GM21526 (cell line): Measurements from ENCODE around the gene OVCA2.
"Not testable (repeated sequence)": the region's sequence is repeated elsewhere in the genome, so short reads cannot be mapped to it uniquely, and the experiment has no call there.

Source experiments
- ATAC-seq: cut with Tn5 transposase; IDR thresholded peaks from one replicate; pipeline ENCODE4 v1.9.1; 2021; ENCODE audit warnings: moderate library complexity; ENCODE audit not compliant: unreplicated experiment, low FRiP score

The OVCA2 gene

GRCh38 chr17:2013220-2013993 is 28.4 kb upstream of the OVCA2 start:
- not testable (repeated sequence) for ATAC-seq

GRCh38 chr17:2013994-2014317 is 27.9 kb upstream of the OVCA2 start:
- no peak for ATAC-seq

GRCh38 chr17:2015314-2015713 is 26.5 kb upstream of the OVCA2 start:
- no peak for ATAC-seq

- no peak for ATAC-seq
Observed at GRCh38 chr17:2016494-2016893, 25.3 kb upstream of the OVCA2 start.

GRCh38 chr17:2017274-2017941 is 24.4 kb upstream of the OVCA2 start:
- ATAC-seq = no peak

GRCh38 chr17:2018716-2019510 is 22.9 kb upstream of the OVCA2 start:
- no peak for ATAC-seq

GRCh38 chr17:2019723-2020122 is 22.1 kb upstream of the OVCA2 start:
- ATAC-seq = no peak

- ATAC-seq = no peak
Observed at GRCh38 chr17:2020721-2021120, 21.1 kb upstream of the OVCA2 start.

GRCh38 chr17:2022647-2023240 is 19.1 kb upstream of the OVCA2 start:
- no peak for ATAC-seq

- no peak for ATAC-seq
Observed at GRCh38 chr17:2023256-2023655, 18.6 kb upstream of the OVCA2 start.

- ATAC-seq = no peak
Observed at GRCh38 chr17:2023692-2024571, 17.9 kb upstream of the OVCA2 start.

GRCh38 chr17:2024572-2025219 is 17.1 kb upstream of the OVCA2 start:
- no peak for ATAC-seq

- ATAC-seq = no peak
Observed at GRCh38 chr17:2025220-2025621, 16.6 kb upstream of the OVCA2 start, which contains the start of gene RTN4RL1. RTN4RL1 (minus strand) TSS chr17:2025334; CDS start chr17:2024865, 469 bp downstream.

- ATAC-seq = no peak
Observed at GRCh38 chr17:2025622-2026309, 16.1 kb upstream of the OVCA2 start.

GRCh38 chr17:2027528-2028233 is 14.1 kb upstream of the OVCA2 start:
- ATAC-seq = no peak

GRCh38 chr17:2028234-2028614 is 13.6 kb upstream of the OVCA2 start:
- ATAC-seq = no peak

GRCh38 chr17:2028737-2029136 is 13.1 kb upstream of the OVCA2 start:
- ATAC-seq = no peak
